GM21825 (cell line): ENCODE data around the gene SGMS1.
"Not testable (repeated sequence)": the region's sequence is repeated elsewhere in the genome, so short reads cannot be mapped to it uniquely, and the experiment has no call there.

Source experiments
- ATAC-seq: cut with Tn5 transposase; IDR thresholded peaks from one replicate; pipeline ENCODE4 v1.9.1; 2021; ENCODE audit warnings: mild to moderate bottlenecking, moderate library complexity; ENCODE audit not compliant: unreplicated experiment

The SGMS1 gene

DNA sequence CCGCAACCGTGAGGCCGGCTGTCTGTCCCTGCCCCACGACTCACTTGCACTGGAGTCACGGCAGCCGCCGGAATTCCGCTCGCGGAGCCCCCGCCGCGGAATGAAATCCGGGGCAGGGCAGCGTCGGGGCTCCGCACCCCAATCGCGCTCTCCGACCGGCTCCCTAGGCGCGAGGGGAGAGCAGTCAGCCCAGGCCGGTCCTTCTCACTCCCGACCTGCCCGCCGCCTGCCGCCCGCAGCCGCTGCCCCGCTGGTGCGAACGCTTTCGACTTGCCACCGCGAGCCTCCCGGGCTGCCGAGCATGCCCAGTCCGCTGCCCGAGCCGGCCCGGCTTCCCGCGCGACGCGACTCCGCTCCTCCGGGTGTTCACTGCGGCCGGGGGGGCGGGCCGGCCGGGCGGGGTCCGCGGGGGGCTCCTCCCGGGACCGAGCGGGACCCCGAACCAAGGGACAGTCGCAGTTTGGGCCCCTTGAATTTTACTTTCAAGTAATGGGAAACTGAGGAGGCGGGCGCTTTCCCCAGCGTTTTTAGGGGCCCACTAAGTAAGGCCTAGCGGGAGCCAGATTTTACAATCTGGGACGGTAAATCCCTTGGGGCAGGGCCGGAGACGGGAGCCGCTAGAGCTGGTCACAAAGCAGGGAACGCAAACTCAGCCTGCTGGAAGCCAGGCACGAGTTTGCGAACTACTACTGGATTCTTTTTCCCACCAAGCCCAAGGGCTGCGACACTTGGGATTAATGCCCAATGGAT is at the start of gene SGMS1:
TSS of gene SGMS1 (minus strand) at position 294 of the 750 bp plus-strand sequence. CDS start 279,842 bp downstream, outside the sequence.
- peak; percentile 23 for ATAC-seq

- not testable (repeated sequence) for ATAC-seq
Measured at GRCh38 chr10:50672152-50672551, 48.4 kb upstream of the SGMS1 start.

GRCh38 chr10:50671645-50672044 is 47.9 kb upstream of the SGMS1 start:
- ATAC-seq, result not testable (repeated sequence)

- ATAC-seq, result not testable (repeated sequence)
Measured at GRCh38 chr10:50669957-50670356, 46.2 kb upstream of the SGMS1 start.

GRCh38 chr10:50667353-50667752 is 43.6 kb upstream of the SGMS1 start:
- ATAC-seq, result not testable (repeated sequence)

GRCh38 chr10:50662420-50662819 is 38.7 kb upstream of the SGMS1 start:
- not testable (repeated sequence) for ATAC-seq

DNA sequence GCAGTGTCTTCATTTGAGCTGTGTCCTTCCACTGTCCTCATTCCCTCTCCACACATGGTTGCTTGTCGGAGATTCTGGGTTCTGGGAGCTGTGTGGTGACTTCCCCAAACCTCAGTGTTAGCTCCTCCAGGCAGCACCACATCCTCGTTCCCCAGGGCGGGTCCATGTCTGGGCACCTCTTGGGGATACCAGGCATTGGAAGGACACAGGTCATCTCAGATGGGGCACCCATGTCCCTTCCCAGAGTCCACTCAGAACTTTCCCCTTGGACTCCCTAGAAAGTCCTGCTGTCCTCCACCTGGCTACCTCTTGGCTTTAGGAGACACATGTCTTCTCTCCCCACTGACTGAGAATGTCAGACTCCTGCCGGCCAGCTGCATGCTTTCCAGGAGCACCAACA is 37.8 kb upstream of the SGMS1 start:
- not testable (repeated sequence) for ATAC-seq

DNA sequence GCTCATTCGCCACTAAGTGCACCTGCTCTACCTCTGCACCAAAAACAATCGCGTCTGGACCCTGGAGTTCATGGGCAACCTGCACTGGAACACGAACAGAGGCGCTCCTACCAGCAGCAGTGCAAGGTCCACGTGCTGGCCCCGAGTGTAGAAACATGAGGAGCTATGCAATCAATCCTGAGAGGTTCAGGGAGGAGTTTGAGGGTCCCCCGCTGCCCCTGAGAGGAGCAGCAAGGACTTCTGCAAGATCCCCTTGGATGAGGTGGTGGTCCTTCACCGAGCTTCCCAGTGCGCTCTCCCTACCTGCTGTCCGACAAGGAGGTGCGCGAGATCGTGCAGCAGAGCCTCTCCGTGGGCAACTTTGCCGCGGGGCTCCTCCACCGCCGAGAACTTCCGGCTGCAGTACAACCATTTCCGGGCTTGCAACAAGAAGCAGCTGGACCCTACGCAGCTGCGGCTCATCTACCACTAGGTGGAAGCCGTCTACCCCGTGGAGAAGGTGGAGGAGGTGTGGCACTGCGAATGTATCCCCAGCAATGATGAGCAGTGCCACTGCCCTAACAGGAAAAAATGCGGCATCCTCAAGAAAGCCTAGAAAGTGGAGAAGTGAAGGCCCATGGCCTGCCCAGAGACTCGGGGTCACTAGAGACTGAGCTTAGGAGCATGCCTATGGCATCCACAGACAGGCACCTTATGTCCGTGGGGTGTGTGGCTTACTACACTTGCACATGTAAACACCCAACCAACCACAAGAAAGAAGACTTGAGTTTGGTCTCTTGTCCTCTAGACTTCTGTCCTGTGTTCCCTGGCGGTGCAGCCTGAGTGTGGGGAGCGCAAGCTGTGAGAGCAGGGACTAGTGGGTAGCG is 36.3 kb upstream of the SGMS1 start:
- ATAC-seq, result peak; percentile 95

DNA sequence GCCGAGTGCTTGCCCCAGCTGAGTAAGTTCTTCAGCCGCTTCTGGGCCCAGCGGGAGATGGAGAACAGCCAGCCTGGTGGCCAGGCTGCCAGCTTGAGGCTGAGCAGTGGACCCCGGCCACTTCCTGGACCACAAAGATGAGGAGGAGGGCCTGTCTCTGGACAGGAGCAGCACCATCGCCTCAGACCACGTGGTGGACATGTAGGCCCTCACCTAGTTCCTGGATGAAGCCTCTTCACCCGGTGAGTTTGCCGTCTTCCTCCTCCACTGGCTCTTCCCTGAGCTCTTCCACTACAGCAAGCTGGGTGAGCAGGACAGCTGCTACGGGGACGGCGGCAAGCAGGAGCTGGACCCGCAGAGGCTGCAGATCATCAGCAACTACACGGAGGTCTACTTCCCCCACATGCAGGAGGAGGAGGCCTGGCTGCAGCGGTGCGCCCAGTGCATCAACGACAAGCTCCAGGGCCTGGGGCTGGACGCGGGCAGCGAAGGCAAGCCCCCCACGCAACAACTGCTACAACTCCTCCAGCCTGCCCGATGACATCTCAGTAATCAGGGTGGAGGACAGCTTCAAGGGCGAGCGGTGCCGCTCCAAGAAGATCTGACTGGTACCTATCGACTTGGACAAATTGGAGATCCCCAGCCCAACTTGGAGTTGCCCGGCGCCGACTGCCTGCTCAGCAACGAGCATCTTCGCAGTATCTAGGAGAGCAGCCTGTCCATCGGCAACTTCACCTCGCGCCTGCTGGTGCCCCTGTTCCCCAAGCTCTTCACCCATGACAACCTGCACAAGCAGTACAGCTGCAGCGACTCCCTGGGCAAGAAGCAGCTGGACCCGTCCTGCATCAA is 35.5 kb upstream of the SGMS1 start:
- not testable (repeated sequence) for ATAC-seq

- ATAC-seq, result no peak
Measured at GRCh38 chr10:50658165-50658564, 34.4 kb upstream of the SGMS1 start.

DNA sequence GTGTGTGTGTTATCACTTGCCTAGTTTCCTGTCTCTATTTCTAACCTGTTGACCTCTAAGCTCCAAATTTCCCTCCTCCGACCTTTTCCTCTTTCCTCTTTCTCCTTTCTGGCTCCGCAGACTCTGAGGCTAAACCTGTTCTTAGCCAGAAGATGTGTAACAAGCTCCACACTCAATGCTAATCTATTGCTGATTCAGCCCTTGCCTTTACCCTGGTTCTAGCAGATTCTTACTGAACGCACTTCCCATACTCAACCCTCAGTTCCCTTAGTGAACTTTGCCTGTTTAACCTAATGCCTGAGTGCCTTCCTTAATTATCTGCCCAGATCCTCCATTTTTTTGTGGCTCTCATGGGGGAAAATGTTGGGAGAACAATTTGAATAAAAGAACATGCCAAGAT is 30.0 kb upstream of the SGMS1 start:
- ATAC-seq, result no peak

DNA sequence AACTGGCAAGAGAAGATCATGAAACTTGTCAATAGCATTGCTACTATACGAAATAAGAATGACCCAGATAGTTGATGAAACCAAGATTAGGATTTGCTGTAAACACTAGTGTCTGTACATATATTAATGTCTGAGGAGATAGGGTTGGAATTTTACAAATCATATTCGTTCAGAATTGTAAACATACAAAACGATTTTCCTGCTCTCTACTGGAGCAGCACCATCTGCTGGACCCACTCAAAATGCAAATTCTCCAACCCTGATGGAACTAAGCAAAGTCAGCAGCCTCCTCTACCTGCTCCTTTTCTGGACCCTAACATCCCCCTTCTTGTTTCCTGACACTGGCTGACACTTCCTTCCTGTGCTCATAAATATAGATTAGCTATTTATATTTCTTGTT is 29.4 kb upstream of the SGMS1 start:
- peak; percentile 37 for ATAC-seq

DNA sequence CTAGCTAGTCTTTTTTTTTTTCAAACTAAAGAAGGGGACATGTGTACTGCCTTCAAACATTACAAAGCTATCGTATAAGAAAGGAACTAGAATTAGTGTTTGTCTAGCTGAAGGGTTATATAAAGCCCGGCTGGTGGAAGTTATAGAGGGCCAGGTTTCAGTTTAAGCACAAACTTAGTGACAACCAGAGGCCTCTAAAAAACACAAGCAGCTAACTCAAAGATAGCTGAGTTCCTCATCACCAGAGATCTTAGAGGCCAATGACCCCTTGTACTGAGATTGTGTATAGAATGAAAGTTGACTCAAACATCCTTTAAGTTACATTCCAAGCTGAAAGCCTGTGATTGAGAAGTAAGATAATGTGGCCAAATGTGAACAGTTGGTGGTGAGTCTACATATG is 28.1 kb upstream of the SGMS1 start:
- ATAC-seq, result no peak

DNA sequence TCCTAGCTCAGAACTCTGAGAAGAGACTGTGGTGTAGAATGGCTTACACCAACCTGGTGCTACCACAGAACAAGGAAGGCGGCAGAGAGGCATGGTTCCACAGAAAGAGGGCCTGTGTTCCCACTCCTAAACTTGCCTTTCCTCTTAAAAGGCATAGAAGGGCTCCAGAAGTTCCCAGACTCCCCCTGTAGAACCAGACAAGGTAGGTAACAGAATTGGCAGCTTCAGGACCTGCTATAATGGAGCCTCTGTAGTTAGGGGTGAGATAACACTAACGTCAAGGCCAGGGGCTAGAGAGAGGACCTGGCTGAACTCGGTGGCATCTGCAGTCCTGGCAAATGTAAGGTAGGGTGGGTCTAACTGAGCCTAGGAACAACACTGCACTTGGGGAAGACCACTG is 26.7 kb upstream of the SGMS1 start:
- no peak for ATAC-seq

DNA sequence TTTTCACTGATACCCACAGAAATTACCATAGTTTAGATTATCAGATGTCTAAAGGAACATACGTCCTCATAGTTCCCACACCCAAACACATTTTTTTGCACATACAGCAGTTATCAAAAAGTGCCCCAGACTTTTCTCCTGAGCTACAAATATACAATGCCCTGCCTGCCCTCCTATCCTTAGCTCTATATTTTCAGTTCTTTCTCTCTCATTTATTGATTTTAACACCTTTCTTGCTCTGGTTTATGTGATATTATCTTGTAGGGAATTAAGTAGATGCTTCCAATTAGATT is 25.1 kb upstream of the SGMS1 start:
- ATAC-seq, result no peak

GRCh38 chr10:50648089-50648934 is 24.6 kb upstream of the SGMS1 start:
- peak; percentile 77 for ATAC-seq

- not testable (repeated sequence) for ATAC-seq
Measured at GRCh38 chr10:50647350-50647749, 23.6 kb upstream of the SGMS1 start.

- no peak for ATAC-seq
Measured at GRCh38 chr10:50645236-50645635, 21.5 kb upstream of the SGMS1 start.

DNA sequence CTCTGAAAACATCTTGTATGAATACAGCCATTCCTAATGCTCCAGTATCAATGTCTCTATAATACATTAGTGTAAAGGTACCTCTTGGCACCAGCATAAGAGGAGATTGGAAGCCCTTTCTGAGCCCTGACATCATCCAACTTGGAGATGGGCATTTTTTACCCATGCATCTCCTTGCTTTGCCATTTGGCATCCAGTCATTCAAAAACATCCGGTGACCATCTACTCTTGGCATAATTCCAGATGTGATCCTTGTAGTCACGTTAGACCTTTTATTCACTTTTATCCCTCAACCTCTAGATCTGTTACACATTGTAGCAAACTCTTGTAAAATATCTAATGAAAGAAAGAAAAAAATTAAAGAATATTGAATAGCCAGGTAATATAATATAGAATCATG is 17.9 kb upstream of the SGMS1 start:
- no peak for ATAC-seq

DNA sequence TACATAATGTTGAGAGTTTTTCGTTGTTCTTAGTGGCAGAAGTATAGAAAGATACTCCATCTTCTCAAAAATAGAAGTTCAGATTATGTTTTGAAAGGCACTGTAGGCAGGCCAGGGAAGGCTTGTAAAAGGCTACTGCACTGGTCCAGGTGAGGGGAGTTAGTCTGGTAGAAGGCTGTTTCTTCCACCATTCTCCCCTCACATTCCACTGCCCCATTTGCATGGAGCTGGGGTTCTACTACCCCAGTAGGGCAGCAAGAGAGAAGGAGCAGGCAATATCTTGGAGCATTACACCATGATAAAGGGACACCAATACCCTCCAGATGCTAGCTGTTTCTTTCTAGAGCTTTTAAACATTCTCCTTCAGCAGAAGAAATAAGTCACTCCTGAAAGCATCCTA is 16.5 kb upstream of the SGMS1 start:
- no peak for ATAC-seq
